Measurements from ENCODE around the gene CEP350.

DNA sequence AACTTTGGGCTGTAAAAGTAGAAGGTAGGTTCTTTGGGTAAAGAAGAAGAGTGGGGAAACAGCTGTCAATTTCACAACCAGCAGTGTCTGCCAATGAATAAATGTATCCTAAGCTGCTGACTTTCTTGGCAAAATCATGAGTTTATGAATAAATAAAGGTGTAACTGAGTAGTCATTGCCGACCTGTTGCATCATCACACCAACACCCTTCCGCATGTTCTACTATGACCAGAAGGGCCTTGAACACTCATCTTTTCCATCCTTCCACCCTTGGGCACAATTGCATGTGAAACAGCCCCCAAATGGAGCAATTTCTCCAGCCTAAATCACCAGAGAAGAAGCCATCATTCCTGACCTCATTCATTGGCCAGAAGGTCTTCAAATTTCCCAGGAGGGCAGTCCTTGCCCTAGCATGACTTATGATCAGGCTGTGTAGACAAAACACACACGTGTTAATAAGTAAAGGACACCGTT is 168.9 kb downstream of the CEP350 start:
- no peak for TF ChIP-seq MTA2 (IDR thresholded peaks at IDR 0.05; ENCODE audit: low read depth)
- TF ChIP-seq, protein P1, sequence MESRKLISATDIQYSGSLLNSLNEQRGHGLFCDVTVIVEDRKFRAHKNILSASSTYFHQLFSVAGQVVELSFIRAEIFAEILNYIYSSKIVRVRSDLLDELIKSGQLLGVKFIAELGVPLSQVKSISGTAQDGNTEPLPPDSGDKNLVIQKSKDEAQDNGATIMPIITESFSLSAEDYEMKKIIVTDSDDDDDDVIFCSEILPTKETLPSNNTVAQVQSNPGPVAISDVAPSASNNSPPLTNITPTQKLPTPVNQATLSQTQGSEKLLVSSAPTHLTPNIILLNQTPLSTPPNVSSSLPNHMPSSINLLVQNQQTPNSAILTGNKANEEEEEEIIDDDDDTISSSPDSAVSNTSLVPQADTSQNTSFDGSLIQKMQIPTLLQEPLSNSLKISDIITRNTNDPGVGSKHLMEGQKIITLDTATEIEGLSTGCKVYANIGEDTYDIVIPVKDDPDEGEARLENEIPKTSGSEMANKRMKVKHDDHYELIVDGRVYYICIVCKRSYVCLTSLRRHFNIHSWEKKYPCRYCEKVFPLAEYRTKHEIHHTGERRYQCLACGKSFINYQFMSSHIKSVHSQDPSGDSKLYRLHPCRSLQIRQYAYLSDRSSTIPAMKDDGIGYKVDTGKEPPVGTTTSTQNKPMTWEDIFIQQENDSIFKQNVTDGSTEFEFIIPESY (IDR thresholded peaks at IDR 0.05), result no peak
- no peak for TF ChIP-seq NBN (IDR thresholded peaks at IDR 0.05)
- TF ChIP-seq SP1 (IDR thresholded peaks at IDR 0.05; ENCODE audit: low read depth, low read length), result no peak
- TF ChIP-seq TAF1 (IDR thresholded peaks at IDR 0.05; ENCODE audit: borderline replicate concordance, low read depth, low read length), result no peak
- TF ChIP-seq POLR2AphosphoS5 (IDR thresholded peaks at IDR 0.05; ENCODE audit: low read length), result no peak
- TF ChIP-seq EZH2 (IDR thresholded peaks at IDR 0.05; ENCODE audit: borderline replicate concordance, control insufficient read depth, low read depth, low read length), result no peak
- no peak for TF ChIP-seq GABPA (IDR thresholded peaks at IDR 0.05; ENCODE audit: low read depth)
- no peak for TF ChIP-seq MYC (IDR thresholded peaks at IDR 0.05; ENCODE audit: insufficient read depth, insufficient read length, insufficient replicate concordance, low read length, severe bottlenecking)
- TF ChIP-seq NR2C1 (IDR thresholded peaks at IDR 0.05), result no peak
- TF ChIP-seq NR2C2 (IDR thresholded peaks at IDR 0.05; ENCODE audit: borderline replicate concordance, control insufficient read depth, insufficient read length, low read depth), result no peak
- no peak for TF ChIP-seq POLR2A (IDR thresholded peaks at IDR 0.05; ENCODE audit: low read depth, low read length)
- TF ChIP-seq SIX5 (IDR thresholded peaks at IDR 0.05; ENCODE audit: low read depth, low read length, severe bottlenecking), result no peak

All from GM12878 (cell line).